Measurements from ENCODE around the gene FTL. TPM values are rescaled to one million over a fixed set of nuclear protein-coding genes. Genes with fewer than 3 reads are reported as not detected.

Gene FTL
- polyA plus RNA-seq, 1 donor from 2014 or later: 7,236 TPM

GRCh38 chr19:48954595-48955307, 10.4 kb upstream of the FTL start, which contains the start of gene BAX:
BAX (plus strand) TSS chr19:48954875; CDS start chr19:48954929, 54 bp downstream.
- Mint-ChIP-seq H3K36me3 (peaks cover 5% of the 10 kb centered on the region), H3K4me1 (peaks cover 7 to 22% (median 9%) of the 10 kb centered on the region in 3 donors), H3K27me3 (no peaks in the 10 kb centered on the region), H3K4me3 (peak within 1 kb of the TSS; percentile 89 to 97 (median 91)), H3K27ac (peak within 1 kb of the TSS; percentile 11 to 97 (median 83)), H3K9me3 (no peaks in the 10 kb centered on the region)

- H3K27me3 Mint-ChIP-seq: no peaks in the 10 kb centered on the region
- H3K4me3 Mint-ChIP-seq: peak overlapping the region; percentile 89 to 94 (median 91)
- H3K27ac Mint-ChIP-seq: peak overlapping the region; percentile 11 to 83 (median 67)
- peaks cover 7 to 22% (median 9%) of the 10 kb centered on the region in 3 donors for H3K4me1 Mint-ChIP-seq
- peaks cover 5% of the 10 kb centered on the region for H3K36me3 Mint-ChIP-seq
- H3K9me3 Mint-ChIP-seq: no peaks in the 10 kb centered on the region
Observed at GRCh38 chr19:48955308-48955958, 9.7 kb upstream of the FTL start.

DNA sequence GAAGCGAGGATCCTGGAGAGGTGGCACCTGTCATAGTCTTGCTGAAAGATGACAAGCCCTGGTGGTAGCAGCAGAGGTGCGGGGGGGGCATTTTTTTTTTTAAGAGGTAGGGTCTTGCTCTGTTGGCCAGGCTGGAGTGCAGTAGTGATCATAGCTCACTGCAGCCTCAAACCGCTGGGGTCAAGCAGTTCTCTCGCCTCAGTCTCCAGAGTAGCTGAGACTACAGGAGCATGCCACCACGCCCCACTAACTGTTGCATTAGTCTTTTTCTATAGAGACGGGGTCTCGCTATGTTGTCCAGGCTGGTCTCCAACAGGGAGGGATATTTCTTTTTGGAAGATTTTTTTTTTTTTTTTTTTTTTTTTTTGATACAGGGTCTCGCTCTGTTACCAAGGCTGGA, 7.1 kb upstream of the FTL start:
- peak overlapping the region in 1 of 3 donors; percentile 19 for H3K27ac Mint-ChIP-seq
- H3K4me1 Mint-ChIP-seq: peaks cover 18 to 26% (median 19%) of the 10 kb centered on the region in 3 donors
- H3K27me3 Mint-ChIP-seq: no peaks in the 10 kb centered on the region
- H3K9me3 Mint-ChIP-seq: no peaks in the 10 kb centered on the region
- H3K4me3 Mint-ChIP-seq: peak overlapping the region in 2 of 4 donors; percentile 30 to 74
- H3K36me3 Mint-ChIP-seq: peaks cover 5% of the 10 kb centered on the region

DNA sequence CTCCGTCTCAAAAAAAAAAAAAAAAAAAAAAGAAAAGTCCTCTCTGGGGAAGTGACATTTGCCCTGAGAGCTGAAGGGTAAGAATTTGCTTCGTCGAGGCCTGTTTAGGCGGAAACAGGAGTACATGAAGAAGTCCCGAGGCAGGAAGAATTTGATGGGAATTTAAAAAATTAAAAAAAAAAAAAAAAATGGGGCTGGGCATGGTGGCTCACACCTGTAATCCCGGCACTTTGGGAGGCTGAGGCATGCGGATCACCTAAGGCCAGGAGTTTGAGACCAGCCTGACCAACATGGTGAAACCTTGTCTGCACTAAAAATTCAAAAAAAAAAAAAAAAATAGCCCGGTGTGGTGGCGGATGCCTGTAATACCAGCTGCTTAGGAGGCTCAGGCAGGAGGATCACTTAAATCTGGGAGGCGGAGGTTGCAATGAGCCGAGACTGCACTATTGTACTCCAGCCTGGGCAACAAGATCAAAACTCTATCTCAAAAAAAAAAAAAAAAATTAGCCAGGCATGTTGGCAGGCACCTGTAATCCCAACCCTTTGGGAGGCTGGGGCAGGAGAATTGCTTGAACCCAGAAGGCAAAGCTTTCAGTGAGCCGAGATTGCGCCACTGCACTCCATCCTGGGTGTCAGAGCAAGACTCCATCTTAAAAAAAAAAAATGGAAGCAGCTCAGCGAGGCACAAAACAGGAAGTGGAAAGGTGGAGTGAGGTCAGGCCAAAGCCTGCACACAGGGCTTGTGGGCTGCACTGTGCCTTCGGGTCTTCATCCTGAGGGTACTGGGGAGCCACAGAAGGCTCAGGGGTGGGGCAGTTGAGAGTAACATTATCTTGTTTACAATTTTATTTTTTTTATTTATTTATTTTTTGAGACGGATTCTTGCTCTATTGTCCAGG, 5.5 kb upstream of the FTL start:
- H3K4me3 Mint-ChIP-seq: peak overlapping the region in 1 of 4 donors; percentile 74

GRCh38 chr19:48961051-48961649, 4.0 kb upstream of the FTL start:
- Mint-ChIP-seq H3K4me1 (peaks cover 20 to 36% (median 32%) of the 10 kb centered on the region in 3 donors), H3K36me3 (peaks cover 3% of the 10 kb centered on the region), H3K27ac (peak overlapping the region in 1 of 3 donors; percentile 95), H3K4me3 (peak overlapping the region in 3 of 4 donors; percentile 41 to 65 (median 50)), H3K27me3 (no peaks in the 10 kb centered on the region), H3K9me3 (no peaks in the 10 kb centered on the region)

More for the DNA sequence above, 5.5 kb upstream of the FTL start:
- Mint-ChIP-seq H3K27me3 (no peaks in the 10 kb centered on the region), H3K36me3 (peaks cover 4% of the 10 kb centered on the region), H3K27ac (no peak overlapping the region), H3K4me1 (peaks cover 20 to 35% (median 30%) of the 10 kb centered on the region in 3 donors), H3K9me3 (no peaks in the 10 kb centered on the region)

DNA sequence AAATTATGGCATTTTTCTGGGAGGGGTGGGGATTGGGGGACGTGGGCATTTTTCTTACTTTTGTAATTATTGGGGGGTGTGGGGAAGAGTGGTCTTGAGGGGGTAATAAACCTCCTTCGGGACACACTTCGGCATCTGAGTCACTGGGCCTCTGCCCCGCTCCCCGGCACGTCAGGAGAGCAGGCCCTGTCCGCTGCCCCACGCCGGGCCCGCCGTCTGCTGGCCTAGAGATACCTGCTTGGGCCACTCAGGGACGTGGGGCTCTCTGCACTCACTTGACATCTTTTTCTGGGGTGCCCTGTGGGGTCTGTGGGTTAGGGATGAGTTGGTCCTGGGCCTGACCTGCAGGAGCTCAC, 3.5 kb upstream of the FTL start:
- Mint-ChIP-seq H3K4me1 (peaks cover 20 to 39% (median 35%) of the 10 kb centered on the region in 3 donors), H3K9me3 (no peaks in the 10 kb centered on the region), H3K4me3 (peak overlapping the region in 2 of 4 donors; percentile 77 to 90), H3K36me3 (peaks cover 4% of the 10 kb centered on the region), H3K27ac (peak overlapping the region; percentile 85 to 96 (median 95)), H3K27me3 (no peaks in the 10 kb centered on the region)

DNA sequence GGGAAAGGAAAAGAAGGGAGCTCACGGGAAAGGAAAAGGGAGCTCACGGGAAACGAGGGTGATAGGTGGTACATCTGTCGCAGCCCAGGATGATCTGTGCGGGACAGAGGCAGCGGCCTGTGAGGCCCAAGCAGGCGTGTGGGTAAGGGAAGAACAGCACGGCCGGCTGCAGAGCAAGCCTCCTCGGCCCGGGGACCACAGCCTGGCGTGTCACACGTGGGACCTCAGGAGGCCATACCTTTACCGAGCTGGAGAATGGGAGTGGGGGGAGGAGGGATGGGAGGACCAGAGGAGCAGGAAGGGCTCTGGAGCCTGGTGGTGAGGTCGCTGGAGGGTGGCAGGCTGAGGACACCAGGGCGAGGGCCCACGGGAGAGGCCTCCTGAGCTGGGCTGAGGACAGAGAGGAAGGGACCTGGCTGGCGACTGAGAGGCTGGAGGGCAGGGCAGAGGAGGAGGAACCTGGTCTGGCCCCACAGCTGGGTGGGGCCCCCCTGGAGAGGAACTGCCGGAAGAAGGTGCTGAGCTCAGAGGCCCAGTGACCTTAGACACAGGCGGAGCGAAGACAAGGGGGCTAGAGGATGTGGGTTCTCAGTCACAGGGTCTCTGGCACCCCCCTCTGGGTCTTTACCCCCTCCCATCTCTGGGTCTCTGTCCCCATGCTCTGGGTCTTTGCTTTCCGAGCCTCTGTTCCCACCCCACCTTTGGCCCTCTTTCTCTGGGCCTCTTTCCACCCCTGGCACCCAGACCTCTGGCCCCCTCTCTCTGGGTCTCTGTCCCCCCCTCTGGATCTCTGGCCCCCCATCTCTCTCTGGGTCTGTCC, 2.9 kb upstream of the FTL start:
- Mint-ChIP-seq H3K27me3 (no peaks in the 10 kb centered on the region), H3K36me3 (peaks cover 2% of the 10 kb centered on the region), H3K27ac (peak overlapping the region; percentile 85 to 96 (median 95)), H3K9me3 (no peaks in the 10 kb centered on the region), H3K4me1 (peaks cover 20 to 39% (median 35%) of the 10 kb centered on the region in 3 donors), H3K4me3 (peak overlapping the region; percentile 66 to 90 (median 82))

DNA sequence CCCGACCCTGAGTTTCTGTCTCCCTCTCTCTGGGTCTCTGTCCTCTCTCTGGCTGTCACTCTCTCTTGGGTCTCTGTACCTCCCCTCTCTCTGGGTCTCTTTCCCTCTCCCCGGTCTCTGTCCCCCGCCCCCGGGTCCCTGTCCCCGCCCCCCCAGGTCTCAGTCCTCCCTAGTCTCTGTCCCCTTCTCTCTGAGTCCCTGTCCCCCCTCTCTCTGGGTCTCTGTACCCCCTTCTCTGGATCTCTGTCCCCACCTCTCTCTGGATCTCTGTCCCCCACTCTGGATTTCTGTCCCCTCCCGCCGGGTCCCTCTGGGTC, 2.3 kb upstream of the FTL start:
- Mint-ChIP-seq H3K36me3 (peaks cover 2% of the 10 kb centered on the region), H3K4me3 (peak overlapping the region in 3 of 4 donors; percentile 77 to 90 (median 87)), H3K9me3 (no peaks in the 10 kb centered on the region), H3K4me1 (peaks cover 24 to 37% (median 34%) of the 10 kb centered on the region in 3 donors), H3K27me3 (no peaks in the 10 kb centered on the region), H3K27ac (peak overlapping the region; percentile 85 to 99 (median 95))

DNA sequence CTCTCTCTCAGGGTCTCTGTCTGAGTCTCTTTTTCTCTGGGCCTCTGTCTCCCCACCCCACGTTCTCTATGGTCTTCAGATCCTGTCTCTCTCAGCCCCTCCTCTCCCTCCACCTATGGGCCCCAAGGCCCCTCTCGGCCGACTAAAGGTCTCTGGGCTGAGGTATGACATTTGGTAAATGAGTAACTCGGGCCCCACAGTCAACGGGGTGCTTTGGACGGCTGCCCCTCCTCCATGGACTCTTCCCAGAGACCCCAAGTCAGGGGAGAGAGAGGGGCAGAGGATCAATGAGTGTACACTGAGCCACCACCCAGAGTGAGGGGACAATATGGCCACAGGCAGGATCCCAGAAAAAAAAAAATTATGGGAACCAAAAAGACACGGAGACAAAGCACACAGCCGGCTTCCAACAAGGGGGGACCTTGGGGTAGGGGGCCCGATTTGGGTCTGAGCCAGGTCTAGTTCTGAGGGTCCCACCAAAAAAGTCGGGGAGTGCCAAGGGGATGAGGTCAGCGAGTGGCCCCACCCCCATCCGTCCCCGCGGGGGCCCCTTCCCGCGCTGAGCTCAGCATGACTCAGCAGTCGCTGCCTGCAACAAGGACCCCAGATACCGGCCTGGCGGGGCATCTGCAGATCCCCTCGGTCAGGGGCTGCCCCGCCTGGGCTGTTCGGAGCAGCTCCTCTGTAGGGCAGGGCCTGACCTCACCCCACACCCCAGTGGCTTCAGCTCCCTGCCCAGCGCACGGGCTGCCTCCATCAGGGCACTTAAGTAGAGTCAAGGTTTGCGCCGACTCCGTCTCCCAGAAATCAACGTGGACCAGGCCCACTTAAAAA, 1.5 kb upstream of the FTL start:
- Mint-ChIP-seq H3K27me3 (no peaks in the 10 kb centered on the region), H3K4me3 (peak overlapping the region; percentile 93 to 99 (median 94)), H3K9me3 (no peaks in the 10 kb centered on the region), H3K4me1 (peaks cover 29 to 36% (median 36%) of the 10 kb centered on the region in 3 donors), H3K27ac (peak overlapping the region; percentile 95 to 99 (median 95)), H3K36me3 (peaks cover 2% of the 10 kb centered on the region)

DNA sequence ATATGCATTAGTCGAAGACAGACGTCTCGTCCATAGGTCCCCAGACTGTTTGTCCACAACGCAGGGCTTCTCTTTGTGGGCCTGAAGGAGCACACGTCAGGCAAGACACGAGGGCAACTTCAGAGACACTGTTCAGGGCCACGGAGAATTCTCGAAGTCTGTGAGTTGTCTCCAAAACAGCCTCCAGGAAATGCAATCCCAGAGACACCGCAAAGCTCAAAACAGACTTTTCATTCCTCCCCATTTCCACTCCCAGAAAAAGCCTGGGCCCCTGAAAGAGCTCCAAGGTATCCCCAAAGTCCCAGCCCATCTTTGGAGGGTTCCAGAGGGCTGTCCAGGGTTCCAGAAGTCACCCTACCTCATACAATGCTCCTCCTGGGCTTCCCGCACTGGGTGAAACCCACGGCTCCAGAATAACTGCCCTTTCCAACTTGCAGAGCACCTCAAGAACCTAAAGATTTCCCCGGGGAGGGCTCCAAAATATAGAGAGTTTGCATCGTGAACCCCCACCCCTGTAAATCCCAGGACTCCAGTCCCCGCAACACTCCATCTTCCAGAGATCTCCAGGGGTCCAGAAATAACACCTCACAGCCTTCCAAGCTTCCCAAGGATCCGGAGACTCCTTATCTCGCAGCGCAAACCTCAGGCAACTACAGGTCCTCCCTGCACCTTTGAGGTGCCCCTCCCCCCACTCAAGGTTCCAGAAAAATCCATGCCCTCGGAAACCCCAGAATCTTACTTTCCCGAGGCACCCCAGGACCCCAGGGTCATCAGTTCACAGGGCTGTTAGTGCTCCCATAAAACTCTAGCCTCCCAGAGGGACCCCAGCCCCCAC, 687 bp upstream of the FTL start:
- Mint-ChIP-seq H3K4me1 (peaks cover 29 to 38% (median 36%) of the 10 kb centered on the region in 3 donors), H3K4me3 (peak overlapping the region; percentile 93 to 99 (median 96)), H3K27me3 (no peaks in the 10 kb centered on the region), H3K9me3 (no peaks in the 10 kb centered on the region), H3K36me3 (peaks cover 2% of the 10 kb centered on the region), H3K27ac (peak overlapping the region; percentile 95 to 100 (median 99))

GRCh38 chr19:48965806-48966540, 864 bp downstream of the FTL start:
- Mint-ChIP-seq H3K4me3 (peak overlapping the region; percentile 93 to 99 (median 96)), H3K9me3 (no peaks in the 10 kb centered on the region), H3K27ac (peak overlapping the region; percentile 99 to 100 (median 99)), H3K36me3 (peaks cover 2% of the 10 kb centered on the region), H3K27me3 (no peaks in the 10 kb centered on the region), H3K4me1 (peaks cover 33 to 41% (median 39%) of the 10 kb centered on the region in 3 donors)
